ENCODE data around the gene ZP3.
A peak's percentile ranks its signal among the peaks of the same experiment; 100 is the strongest.
"Not testable (repeated sequence)": the region's sequence is repeated elsewhere in the genome, so short reads cannot be mapped to it uniquely, and the experiment has no call there.

Gene ZP3

GRCh38 chr7:76407718-76408117 lies 17.0 kb upstream of the ZP3 start:
- DNase-seq: no peak

GRCh38 chr7:76408121-76408560 lies 16.6 kb upstream of the ZP3 start:
- DNase-seq: no peak

- no peak for DNase-seq
These were observed 15.2 kb upstream of the ZP3 start, which contains the start of gene SSC4D for GRCh38 chr7:76409537-76409936. Gene SSC4D, minus strand, starts transcription at chr7:76409697. Its CDS starts 5,258 bp downstream, at chr7:76404439.

GRCh38 chr7:76411626-76412025 lies 13.1 kb upstream of the ZP3 start:
- DNase-seq: no peak

- DNase-seq: no peak
These were observed 12.5 kb upstream of the ZP3 start for GRCh38 chr7:76412249-76412648.

- DNase-seq: not testable (repeated sequence)
These were observed 7.0 kb upstream of the ZP3 start for GRCh38 chr7:76417654-76418310.

GRCh38 chr7:76421097-76421496 lies 3.7 kb upstream of the ZP3 start:
- not testable (repeated sequence) for DNase-seq

GRCh38 chr7:76423666-76424412 lies 911 bp upstream of the ZP3 start:
- DNase-seq: no peak

GRCh38 chr7:76425156-76425555 lies 406 bp downstream of the ZP3 start:
- no peak for DNase-seq

- DNase-seq: not testable (repeated sequence)
These were observed 808 bp downstream of the ZP3 start for GRCh38 chr7:76425558-76425957.

- no peak for DNase-seq
These were observed 1.5 kb downstream of the ZP3 start for GRCh38 chr7:76426246-76426645.

- no peak for DNase-seq
These were observed 2.9 kb downstream of the ZP3 start for GRCh38 chr7:76427635-76428034.

- no peak for DNase-seq
These were observed 3.5 kb downstream of the ZP3 start for GRCh38 chr7:76428149-76428823.

- no peak for DNase-seq
These were observed 4.4 kb downstream of the ZP3 start for GRCh38 chr7:76428868-76429805.

GRCh38 chr7:76430211-76430610 lies 5.5 kb downstream of the ZP3 start:
- DNase-seq: no peak

GRCh38 chr7:76430836-76431235 lies 6.1 kb downstream of the ZP3 start:
- DNase-seq: no peak

- DNase-seq: peak; percentile 5 to 25 (median 13)
These were observed 13.1 kb downstream of the ZP3 start for GRCh38 chr7:76437873-76438272.

GRCh38 chr7:76439120-76439888 lies 14.6 kb downstream of the ZP3 start:
- DNase-seq: not testable (repeated sequence)

GRCh38 chr7:76440404-76440803 lies 15.7 kb downstream of the ZP3 start:
- not testable (repeated sequence) for DNase-seq

- DNase-seq: not testable (repeated sequence)
These were observed 17.0 kb downstream of the ZP3 start for GRCh38 chr7:76441792-76442191.

- not testable (repeated sequence) for DNase-seq
These were observed 18.1 kb downstream of the ZP3 start for GRCh38 chr7:76442664-76443446.
